PC-9 (cell line): ENCODE results near the gene PLAGL1. TPM values are rescaled to one million over a fixed set of nuclear protein-coding genes. Genes with fewer than 3 reads are reported as not detected.

Experiments
- BruUV-seq: library from RNA; stranded (reverse); fragments of 400-500 nt; replicated peaks from 2 replicates; lab custom pipeline; 2021; lab: Mats Ljungman, UMichigan
- CTCF ChIA-PET: fragments of 300-600 bp; sonication (Branson Sonifier 250); formaldehyde crosslinking; loops from one replicate; lab custom pipeline; 2022; ENCODE audit warnings: antibody characterized with exemption; lab: Charles Lee
- POLR2A ChIA-PET: fragments of 300-600 bp; sonication (Branson Sonifier 250); formaldehyde crosslinking; loops from one replicate; lab custom pipeline; 2022; ENCODE audit warnings: antibody characterized with exemption; ENCODE audit not compliant: unreplicated experiment; lab: Charles Lee
- DNase-seq, 2 experiments: peaks; one replicate each; pipeline versions ENCODE4 v3.0.0 to v3.0.0-alpha.2; 2015 to 2022; ENCODE audit warnings: mixed read lengths in 1 of 2
- H2AFZ ChIP-seq: fragments of 200-600 bp; sonication (generic); 2 replicates; pipeline ENCODE4 v1.8.1; 2017; ENCODE audit warnings: antibody characterized with exemption
- H3F3A ChIP-seq: fragments of 200-600 bp; sonication (generic); 2 replicates; pipeline ENCODE4 v1.8.1; 2017; ENCODE audit warnings: antibody characterized with exemption, mild to moderate bottlenecking, low read depth; ENCODE audit not compliant: insufficient read depth
- H3K27ac ChIP-seq: fragments of 200-600 bp; sonication (generic); 2 replicates; pipeline ENCODE4 v1.6.1; 2016; ENCODE audit warnings: mixed run types
- H3K27me3 ChIP-seq: fragments of 200-600 bp; sonication (generic); 2 replicates; pipeline ENCODE4 v1.6.1; 2016; ENCODE audit warnings: low read depth, mixed run types; ENCODE audit not compliant: insufficient read depth
- H3K36me3 ChIP-seq: fragments of 200-600 bp; sonication (generic); 2 replicates; pipeline ENCODE4 v1.6.1; 2016; ENCODE audit warnings: low read depth, mixed run types
- H3K4me1 ChIP-seq: fragments of 200-600 bp; sonication (generic); replicated peaks from 2 replicates; pipeline ENCODE4 v1.6.1; 2016; ENCODE audit warnings: mixed run types; ENCODE audit not compliant: insufficient read depth
- H3K4me2 ChIP-seq: fragments of 200-600 bp; sonication (generic); 2 replicates; pipeline ENCODE4 v1.6.1; 2017; ENCODE audit warnings: mixed run types
- H3K4me3 ChIP-seq: fragments of 200-600 bp; sonication (generic); 2 replicates; pipeline ENCODE4 v1.6.1; 2016; ENCODE audit warnings: mixed run types
- H3K79me2 ChIP-seq: fragments of 200-600 bp; sonication (generic); 2 replicates; pipeline ENCODE4 v1.6.1; 2017; ENCODE audit warnings: low read depth, mixed run types
- H3K9me2 ChIP-seq: fragments of 200-600 bp; sonication (generic); 2 replicates; pipeline ENCODE4 v1.8.1; 2017; ENCODE audit warnings: mild to moderate bottlenecking; ENCODE audit not compliant: insufficient read depth
- H3K9me3 ChIP-seq: fragments of 200-600 bp; sonication (generic); 2 replicates; pipeline ENCODE4 v1.8.1; 2016; ENCODE audit warnings: low read depth; ENCODE audit not compliant: insufficient read depth
- H4K20me1 ChIP-seq: fragments of 200-600 bp; sonication (generic); 2 replicates; pipeline ENCODE4 v1.8.1; 2017; ENCODE audit not compliant: insufficient read depth
- EZH2 ChIP-seq: fragments of 200-600 bp; sonication (generic); IDR thresholded peaks from 2 replicates; pipeline ENCODE4 v1.8.0; 2017; ENCODE audit warnings: antibody characterized with exemption, low read depth
- intact Hi-C: fragments of 100-400 bp; cut with micrococcal nuclease; formaldehyde crosslinking; loops from one replicate; pipeline ENCODE4 v1.10.0; 2022; ENCODE audit not compliant: unreplicated experiment
- total RNA-seq: library from RNA; stranded (reverse); gene quantifications from 2 replicates; pipeline ENCODE4 v1.2.3, GENCODE V29; 2021
- TF ChIP-seq, protein P1 (sequence below): fragments of 200-600 bp; sonication (generic); conservative IDR thresholded peaks from 2 replicates; pipeline ENCODE4 v1.6.1; 2017; ENCODE audit warnings: mixed run types, antibody characterized with exemption, mild to moderate bottlenecking, moderate library complexity

PLAGL1 gene
- total RNA-seq, 1 experiment from 2014 or later = 8.3 TPM

DNA sequence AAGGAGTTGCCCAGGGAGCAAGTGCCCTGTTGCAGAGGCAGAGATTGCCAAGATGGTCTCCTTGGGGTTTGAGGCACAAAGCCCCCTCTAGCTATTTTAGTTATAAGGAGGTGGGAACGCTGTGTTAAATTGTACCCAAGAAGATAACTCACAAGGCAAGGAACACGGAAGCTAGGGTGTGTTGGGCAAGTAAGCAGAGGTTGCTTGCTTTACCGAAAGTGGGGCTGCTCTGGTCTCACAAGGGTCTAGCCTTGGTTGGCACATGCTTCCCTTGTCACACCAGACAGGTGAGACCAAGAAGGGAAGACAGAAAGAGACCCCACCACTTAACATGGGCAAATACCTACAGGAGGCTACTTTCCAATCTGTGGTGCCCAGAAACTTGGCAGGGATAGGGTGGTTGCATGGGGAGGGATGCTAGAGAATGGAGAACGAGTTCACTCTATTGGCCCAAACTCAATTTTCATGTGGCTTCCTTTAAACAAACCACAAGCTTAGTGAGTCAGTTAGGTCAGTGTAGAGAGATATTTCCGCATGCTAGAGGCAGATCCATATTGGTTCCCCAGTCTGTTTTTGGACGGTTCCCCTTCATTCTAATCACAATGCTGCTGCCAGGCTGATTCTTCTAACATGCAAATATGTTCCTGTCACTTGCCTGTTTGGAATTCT lies 42.4 kb downstream of the PLAGL1 start:
- Histone ChIP-seq H3K9me2 (no peaks in the 10 kb centered on the region), H3K4me1 (peaks cover 18% of the 10 kb centered on the region), H3K27me3 (no peaks in the 10 kb centered on the region), H4K20me1 (no peaks in the 10 kb centered on the region), H3F3A (peaks cover 6% of the 10 kb centered on the region; the same call in 1 of the 2 replicates), H3K9me3 (no peaks in the 10 kb centered on the region), H3K36me3 (no peaks in the 10 kb centered on the region), H2AFZ (no peak overlapping the region), H3K4me2 (no peak overlapping the region), H3K27ac (no peak overlapping the region), H3K79me2 (no peaks in the 10 kb centered on the region), H3K4me3 (no peak overlapping the region)
- no peak for DNase-seq
- intact Hi-C loops = no loop called here
- ChIA-PET POLR2A (no interaction called here), CTCF (no interaction called here)
- BruUV-seq = no TSS peak
- TF ChIP-seq, protein P1, sequence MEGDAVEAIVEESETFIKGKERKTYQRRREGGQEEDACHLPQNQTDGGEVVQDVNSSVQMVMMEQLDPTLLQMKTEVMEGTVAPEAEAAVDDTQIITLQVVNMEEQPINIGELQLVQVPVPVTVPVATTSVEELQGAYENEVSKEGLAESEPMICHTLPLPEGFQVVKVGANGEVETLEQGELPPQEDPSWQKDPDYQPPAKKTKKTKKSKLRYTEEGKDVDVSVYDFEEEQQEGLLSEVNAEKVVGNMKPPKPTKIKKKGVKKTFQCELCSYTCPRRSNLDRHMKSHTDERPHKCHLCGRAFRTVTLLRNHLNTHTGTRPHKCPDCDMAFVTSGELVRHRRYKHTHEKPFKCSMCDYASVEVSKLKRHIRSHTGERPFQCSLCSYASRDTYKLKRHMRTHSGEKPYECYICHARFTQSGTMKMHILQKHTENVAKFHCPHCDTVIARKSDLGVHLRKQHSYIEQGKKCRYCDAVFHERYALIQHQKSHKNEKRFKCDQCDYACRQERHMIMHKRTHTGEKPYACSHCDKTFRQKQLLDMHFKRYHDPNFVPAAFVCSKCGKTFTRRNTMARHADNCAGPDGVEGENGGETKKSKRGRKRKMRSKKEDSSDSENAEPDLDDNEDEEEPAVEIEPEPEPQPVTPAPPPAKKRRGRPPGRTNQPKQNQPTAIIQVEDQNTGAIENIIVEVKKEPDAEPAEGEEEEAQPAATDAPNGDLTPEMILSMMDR = no peak
- TF ChIP-seq EZH2 = no peak

DNA sequence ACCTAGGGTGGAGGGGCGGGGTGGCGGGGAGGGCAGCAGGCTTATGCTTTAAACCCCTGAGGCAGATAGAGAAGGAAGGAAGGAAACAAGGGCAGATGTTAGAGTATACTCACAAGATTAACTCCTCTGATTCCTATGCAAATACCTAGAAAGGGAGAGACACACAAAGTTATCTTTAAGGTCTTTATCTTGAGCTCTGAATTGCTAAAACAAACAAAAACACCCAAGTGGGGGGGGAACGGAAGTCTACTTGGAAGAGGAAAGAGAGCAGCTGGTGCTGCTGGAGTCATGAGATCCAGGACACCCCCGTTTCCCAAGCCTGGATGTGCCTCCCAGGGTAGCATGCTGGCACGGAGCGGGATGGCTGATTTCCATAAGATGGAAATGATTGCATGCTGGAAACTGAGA lies 43.4 kb downstream of the PLAGL1 start:
- intact Hi-C loops = no loop called here
- Histone ChIP-seq H3F3A (peaks cover 6% of the 10 kb centered on the region; the same call in 1 of the 2 replicates), H2AFZ (no peak overlapping the region), H3K9me3 (no peaks in the 10 kb centered on the region), H3K4me3 (no peak overlapping the region), H3K27me3 (no peaks in the 10 kb centered on the region), H3K36me3 (no peaks in the 10 kb centered on the region), H3K27ac (no peak overlapping the region), H3K9me2 (no peaks in the 10 kb centered on the region), H3K4me2 (no peak overlapping the region), H3K4me1 (peaks cover 18% of the 10 kb centered on the region), H4K20me1 (no peaks in the 10 kb centered on the region), H3K79me2 (no peaks in the 10 kb centered on the region)
- no peak for DNase-seq
- no TSS peak for BruUV-seq
- POLR2A ChIA-PET = no interaction called here
- no peak for TF ChIP-seq EZH2
- TF ChIP-seq, protein P1 = no peak
- CTCF ChIA-PET = no interaction called here

DNA sequence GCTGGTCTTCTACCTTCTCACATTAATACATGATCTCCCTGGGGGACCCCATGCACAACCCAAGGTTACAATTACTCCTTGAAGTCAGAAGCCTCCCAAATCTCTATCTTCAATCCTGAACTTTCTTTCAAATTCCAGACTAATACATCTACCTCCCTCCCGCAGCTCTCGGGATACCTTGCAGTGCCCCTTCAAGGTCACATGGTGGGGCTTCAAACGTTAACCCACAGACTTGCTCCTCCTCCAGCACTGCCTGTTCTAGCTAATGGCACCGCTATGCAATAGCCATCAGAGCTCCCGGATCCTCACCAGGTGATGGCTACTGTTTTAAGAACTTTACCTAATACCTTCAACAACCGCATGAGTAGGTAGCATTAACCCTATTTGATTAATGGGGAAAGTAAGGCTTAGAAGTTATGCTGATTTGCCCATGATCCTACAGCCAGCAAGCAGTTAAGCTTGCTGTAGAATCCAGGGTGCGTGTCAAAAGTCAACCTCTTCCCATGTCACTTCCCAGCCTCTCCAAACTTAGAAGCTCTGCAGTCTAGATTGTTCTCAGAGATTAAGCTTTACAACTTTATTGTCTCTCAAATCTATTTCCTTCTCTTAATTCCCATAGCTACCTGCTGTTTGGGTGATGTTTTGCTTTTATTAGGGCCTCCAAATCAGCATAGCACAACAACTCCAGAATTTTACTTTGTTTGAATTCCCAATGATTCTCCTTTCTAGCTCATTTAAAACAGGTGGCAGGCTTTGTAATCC lies 44.7 kb downstream of the PLAGL1 start:
- Histone ChIP-seq H2AFZ (no peak overlapping the region), H3K27ac (no peak overlapping the region), H3K4me1 (peaks cover 18% of the 10 kb centered on the region), H3K4me2 (0 out of 2 replicates have a peak overlapping the region, but pooled peaks have one; percentile 33), H4K20me1 (no peaks in the 10 kb centered on the region), H3K4me3 (no peak overlapping the region), H3K36me3 (no peaks in the 10 kb centered on the region), H3K27me3 (no peaks in the 10 kb centered on the region), H3K79me2 (no peaks in the 10 kb centered on the region), H3K9me3 (no peaks in the 10 kb centered on the region), H3K9me2 (no peaks in the 10 kb centered on the region), H3F3A (peaks cover 6% of the 10 kb centered on the region; the same call in 1 of the 2 replicates)
- TF ChIP-seq EZH2 = no peak
- TF ChIP-seq, protein P1 = no peak
- no TSS peak for BruUV-seq
- intact Hi-C loops = no loop called here
- CTCF ChIA-PET = no interaction called here
- no peak for DNase-seq
- POLR2A ChIA-PET = interaction anchor here (0.6 kb wide), 1 partner anchor 132 kb away, joined by 3 read pairs; the partner anchor contains the start of gene SF3B5
